HepG2 (cell line): Measurements from ENCODE around the gene MSMO1. TPM values are rescaled to one million over a fixed set of nuclear protein-coding genes. Genes with fewer than 3 reads are reported as not detected.

Experiments used
- CBX2 ChIP-seq, 2 experiments: fragments of 200-600 bp in 1 of 2; sonication (generic); formaldehyde crosslinking in 1 of 2; IDR thresholded peaks; 2 replicates each; pipeline versions ENCODE4 v1.7.0 to v1.8.1; 2018 to 2022; ENCODE audit warnings: low read depth in 2 of 2, low read length in 1 of 2, mild to moderate bottlenecking in 1 of 2, missing genetic modification reagents in 1 of 2
- CREBL2 ChIP-seq: sonication (generic); formaldehyde crosslinking; IDR thresholded peaks from 2 replicates; pipeline ENCODE4 v1.8.1; 2023; ENCODE audit warnings: missing genetic modification reagents, mild to moderate bottlenecking, borderline replicate concordance
- HIVEP1 ChIP-seq: sonication (generic); formaldehyde crosslinking; IDR thresholded peaks from 2 replicates; pipeline ENCODE4 v1.4.0; 2020; ENCODE audit warnings: mild to moderate bottlenecking, missing genetic modification reagents
- NFYC ChIP-seq: IDR thresholded peaks from 2 replicates; pipeline ENCODE4 v1.6.1; 2016; ENCODE audit warnings: missing genetic modification reagents, missing compliant biosample characterization
- PAXIP1 ChIP-seq: sonication (generic); formaldehyde crosslinking; conservative IDR thresholded peaks from 2 replicates; pipeline ENCODE4 v1.4.0; 2020; ENCODE audit warnings: mild to moderate bottlenecking, missing genetic modification reagents, moderate library complexity
- PBX2 ChIP-seq: IDR thresholded peaks from 2 replicates; pipeline ENCODE4 v1.6.1; 2016; ENCODE audit warnings: control low read depth
- SIX1 ChIP-seq: sonication (generic); formaldehyde crosslinking; IDR thresholded peaks from 2 replicates; pipeline ENCODE4 v1.4.0; 2020; ENCODE audit warnings: missing genetic modification reagents, borderline replicate concordance
- TOE1 ChIP-seq: sonication (generic); formaldehyde crosslinking; IDR thresholded peaks from 2 replicates; pipeline ENCODE4 v1.4.0; 2020; ENCODE audit warnings: mild to moderate bottlenecking, missing genetic modification reagents
- ZBTB4 ChIP-seq: sonication (generic); formaldehyde crosslinking; IDR thresholded peaks from 2 replicates; pipeline ENCODE4 v1.4.0; 2020; ENCODE audit warnings: missing genetic modification reagents, mild to moderate bottlenecking, borderline replicate concordance
- ZFX ChIP-seq: sonication (generic); formaldehyde crosslinking; IDR thresholded peaks from 2 replicates; pipeline ENCODE4 v1.4.0; 2020; ENCODE audit warnings: mild to moderate bottlenecking, low read depth, missing genetic modification reagents, moderate library complexity
- ZHX2 ChIP-seq, 2 experiments: sonication (generic) in 1 of 2; formaldehyde crosslinking in 1 of 2; IDR thresholded peaks; 2 replicates each; pipeline versions ENCODE4 v1.6.1 to v1.9.0; 2014 to 2022; ENCODE audit warnings: antibody characterized with exemption in 1 of 2, borderline replicate concordance in 1 of 2, inconsistent platforms in 1 of 2, low read depth in 1 of 2, missing genetic modification reagents in 1 of 2
- ZNF329 ChIP-seq: sonication (generic); formaldehyde crosslinking; IDR thresholded peaks from 2 replicates; pipeline ENCODE4 v1.9.0; 2021; ENCODE audit warnings: low read depth, mild to moderate bottlenecking, missing genetic modification reagents
- ZNF674 ChIP-seq: sonication (generic); formaldehyde crosslinking; IDR thresholded peaks from 2 replicates; pipeline ENCODE4 v1.5.0; 2020; ENCODE audit warnings: low read depth, mild to moderate bottlenecking, missing genetic modification reagents
- ZNF737 ChIP-seq: sonication (generic); formaldehyde crosslinking; IDR thresholded peaks from 2 replicates; pipeline ENCODE4 v1.5.0; 2020; ENCODE audit warnings: missing genetic modification reagents, mild to moderate bottlenecking, borderline replicate concordance
- polyA plus RNA-seq, 8 experiments: library from polyadenylated mRNA; depleted of rRNA in 3 of 8; stranded (reverse) in 7 of 8; unstranded in 1 of 8; fragments of >200 nt; fragmentation: Illumina TruSeq in 4 of 8; extraction: Trizol in 4 of 8; gene quantifications; 2 replicates each; pipeline versions ENCODE4 v1.2.1 to v1.2.3, GENCODE V29; 2011 to 2016; ENCODE audit warnings: low read depth in 4 of 8, missing spikeins in 1 of 8, mixed read lengths in 1 of 8; ENCODE audit not compliant: insufficient read depth in 1 of 8
- total RNA-seq, 5 experiments: library from RNA; depleted of rRNA; stranded (reverse); fragments of >200 nt; fragmentation: Illumina TruSeq; extraction: Trizol; gene quantifications; 2 replicates each; pipeline ENCODE4 v1.2.3, GENCODE V29; 2016; ENCODE audit warnings: low read depth in 1 of 5

The MSMO1 gene
- total and polyA plus RNA-seq, 2 of the 13 experiments (the other 11 are each of a cell fraction or from before 2014, with no cell fraction given), result 98.1 to 216 TPM

- TF ChIP-seq NFYC (CRISPR knock-in tag), result no peak
- TF ChIP-seq ZBTB4 (CRISPR knock-in tag), result no peak
- no peak for TF ChIP-seq ZHX2 (IDR thresholded peaks at IDR 0.05; ENCODE audit: low read depth)
- no peak for TF ChIP-seq ZHX2 (CRISPR knock-in tag; IDR thresholded peaks at IDR 0.05; ENCODE audit: borderline replicate concordance)
- TF ChIP-seq CBX2 (IDR thresholded peaks at IDR 0.05; ENCODE audit: low read depth, low read length), result no peak
- TF ChIP-seq CBX2 (CRISPR knock-in tag; IDR thresholded peaks at IDR 0.05; ENCODE audit: low read depth), result no peak
- TF ChIP-seq ZNF329 (CRISPR knock-in tag), result no peak
- peak; percentile 96 for TF ChIP-seq SIX1
- no peak for TF ChIP-seq ZNF737 (CRISPR knock-in tag)
- peak; percentile 98 for TF ChIP-seq PAXIP1 (CRISPR knock-in tag)
- no peak for TF ChIP-seq ZNF674 (CRISPR knock-in tag)
- no peak for TF ChIP-seq HIVEP1 (CRISPR knock-in tag)
- TF ChIP-seq ZFX (CRISPR knock-in tag), result no peak
- TF ChIP-seq PBX2 (CRISPR knock-in tag), result no peak
- TF ChIP-seq CREBL2, result no peak
- TF ChIP-seq TOE1, result 0 out of 2 replicates have a peak, but pooled peaks have one; percentile 37
These were observed 42.1 kb downstream of the MSMO1 start (continued) for GRCh38 chr4:165369522-165369921.
